SU-DHL-6 (cell line): ENCODE results near the gene TRPV4.

Experiments
- CTCF ChIP-seq: fragments of 200-600 bp; sonication (generic); IDR thresholded peaks from one replicate; pipeline ENCODE4 v1.5.1; 2017; ENCODE audit warnings: antibody characterized with exemption, mild to moderate bottlenecking, low read length, moderate library complexity; ENCODE audit not compliant: insufficient read depth, poor library complexity, severe bottlenecking
- EZH2phosphoT487 ChIP-seq: fragments of 200-600 bp; sonication (generic), shearing (Covaris generic); conservative IDR thresholded peaks from 2 replicates; pipeline ENCODE4 v1.6.1; 2018; ENCODE audit warnings: mild to moderate bottlenecking, antibody characterized with exemption, low read length, moderate library complexity, mixed read lengths

GRCh38 chr12:109830267-109830666, 2.9 kb downstream of the TRPV4 start:
- no peak for TF ChIP-seq CTCF
- no peak for TF ChIP-seq EZH2phosphoT487
